Middle frontal gyrus (tissue), 1 donor: Measurements from ENCODE around the gene FMN2.

Experiments
- DNase-seq: peaks from one replicate; pipeline ENCODE4 v3.0.0-alpha.2; 2015; ENCODE audit warnings: low spot score; ENCODE audit errors: extremely low spot score

The FMN2 gene

DNA sequence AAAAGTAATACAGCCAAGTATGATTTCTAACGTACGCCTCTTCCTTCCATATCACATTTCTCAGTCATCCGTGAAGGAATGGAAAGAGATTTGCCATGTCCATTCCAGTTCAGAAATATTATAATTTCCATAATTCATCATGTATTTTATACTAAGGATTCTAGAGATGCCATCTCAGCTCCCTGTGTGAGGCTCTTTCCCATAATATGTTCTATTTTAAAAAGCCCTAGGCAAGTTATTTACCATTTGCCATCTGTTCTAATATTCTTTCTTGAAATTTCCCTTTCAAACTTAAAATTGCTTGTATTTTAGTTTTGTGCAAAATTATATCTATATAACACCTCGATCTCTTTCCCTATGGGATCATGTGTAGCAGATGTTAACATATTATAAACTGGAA is 106.7 kb downstream of the FMN2 start:
- DNase-seq: no peak

DNA sequence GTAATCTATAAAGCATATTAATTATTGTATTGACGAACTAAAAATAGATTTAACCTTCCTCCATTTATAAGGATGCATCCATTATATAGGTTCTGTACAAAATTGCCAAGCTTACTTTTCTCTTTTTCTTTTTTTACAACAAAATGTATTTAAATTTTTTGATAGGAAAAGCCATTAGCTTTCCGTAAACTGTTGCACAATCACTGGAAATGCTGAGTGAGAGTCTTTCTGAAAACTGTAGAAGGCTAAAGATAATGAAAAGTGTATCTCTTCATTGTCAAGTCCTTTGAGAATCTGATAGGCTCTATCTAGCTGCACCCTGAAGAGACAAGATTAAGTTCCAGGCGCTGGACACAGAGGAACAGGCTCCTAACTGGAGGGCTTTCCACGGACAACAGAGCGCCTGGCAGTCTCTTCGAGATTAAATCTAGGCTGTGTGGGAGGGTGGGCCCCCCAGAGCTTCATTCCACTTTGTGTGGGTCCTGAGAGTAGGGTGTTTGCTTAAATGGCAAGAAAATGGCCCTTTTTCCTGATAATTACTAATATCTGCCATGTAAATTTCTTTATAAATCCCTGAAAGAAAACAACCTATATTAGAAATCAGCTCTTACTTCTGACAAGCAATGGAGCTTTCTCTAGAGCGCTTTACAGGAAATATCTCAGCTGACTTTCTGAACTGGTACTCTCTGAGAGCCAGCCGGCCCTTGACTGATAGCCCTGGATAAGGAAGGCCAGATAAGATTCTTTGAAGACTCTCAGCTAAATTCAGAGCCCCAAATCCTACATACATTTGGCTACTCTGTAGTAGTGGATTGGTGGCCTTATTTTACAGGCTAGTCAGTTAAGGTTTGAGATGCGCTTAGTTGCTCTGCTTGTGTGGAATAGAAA is 108.3 kb downstream of the FMN2 start:
- no peak for DNase-seq

DNA sequence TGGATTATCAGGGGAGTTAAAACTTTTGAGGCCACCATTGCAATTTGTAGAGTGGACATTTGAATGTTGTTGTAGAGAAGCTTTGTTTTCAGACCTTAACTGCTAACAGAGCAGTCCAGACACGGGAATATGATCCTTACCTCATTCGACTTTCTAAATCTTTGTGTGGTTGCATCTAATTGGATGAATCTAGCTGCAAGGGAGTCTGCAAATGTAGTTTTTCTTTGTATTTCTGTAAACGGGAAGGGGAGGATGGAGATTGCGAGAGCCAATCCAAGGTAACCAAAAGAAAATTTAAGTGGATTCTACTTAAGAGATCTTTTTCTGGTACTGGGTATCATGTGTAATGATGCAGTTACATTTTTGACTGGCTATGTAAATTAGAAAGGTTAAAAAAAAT is 110.2 kb downstream of the FMN2 start:
- no peak for DNase-seq

DNA sequence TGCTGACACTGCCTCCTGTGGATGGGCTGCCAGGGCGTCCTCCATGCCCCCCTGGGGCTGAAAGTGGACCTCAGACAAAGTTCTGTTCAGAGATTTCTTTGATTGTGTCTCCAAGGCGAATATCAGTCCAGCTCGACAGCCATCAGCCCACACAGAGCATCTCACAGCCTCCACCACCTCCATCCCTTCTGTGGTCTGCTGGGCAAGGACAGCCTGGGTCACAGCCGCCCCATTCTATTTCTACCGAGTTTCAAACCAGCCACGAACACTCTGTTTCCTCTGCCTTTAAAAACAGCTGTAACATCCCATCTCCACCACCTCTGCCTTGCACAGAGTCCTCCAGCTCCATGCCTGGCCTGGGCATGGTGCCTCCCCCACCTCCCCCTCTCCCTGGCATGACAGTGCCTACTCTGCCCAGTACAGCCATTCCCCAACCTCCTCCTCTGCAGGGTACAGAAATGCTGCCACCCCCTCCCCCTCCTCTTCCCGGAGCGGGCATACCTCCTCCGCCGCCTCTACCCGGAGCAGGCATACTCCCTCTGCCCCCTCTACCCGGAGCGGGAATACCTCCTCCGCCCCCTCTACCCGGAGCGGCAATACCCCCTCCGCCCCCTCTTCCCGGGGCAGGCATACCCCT is 115.5 kb downstream of the FMN2 start:
- no peak for DNase-seq

DNA sequence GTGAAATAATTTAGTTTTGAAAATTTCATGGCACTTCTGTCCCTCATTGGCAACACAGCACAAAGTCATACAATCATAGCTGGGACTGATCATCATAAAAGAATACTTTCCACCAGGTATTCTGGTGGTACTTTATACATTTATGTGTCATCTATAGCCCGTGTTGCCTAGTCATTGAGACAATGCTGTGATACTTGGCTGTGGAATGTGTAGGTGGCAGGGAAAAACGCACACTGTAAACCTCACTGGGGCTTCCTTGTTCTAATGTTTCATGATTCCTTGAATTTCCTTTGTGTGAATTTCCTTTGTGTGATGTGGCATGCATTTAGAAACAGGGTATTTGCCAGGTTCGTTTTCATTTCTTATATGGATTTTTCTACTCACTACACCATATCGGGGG is 118.3 kb downstream of the FMN2 start:
- DNase-seq: no peak

DNA sequence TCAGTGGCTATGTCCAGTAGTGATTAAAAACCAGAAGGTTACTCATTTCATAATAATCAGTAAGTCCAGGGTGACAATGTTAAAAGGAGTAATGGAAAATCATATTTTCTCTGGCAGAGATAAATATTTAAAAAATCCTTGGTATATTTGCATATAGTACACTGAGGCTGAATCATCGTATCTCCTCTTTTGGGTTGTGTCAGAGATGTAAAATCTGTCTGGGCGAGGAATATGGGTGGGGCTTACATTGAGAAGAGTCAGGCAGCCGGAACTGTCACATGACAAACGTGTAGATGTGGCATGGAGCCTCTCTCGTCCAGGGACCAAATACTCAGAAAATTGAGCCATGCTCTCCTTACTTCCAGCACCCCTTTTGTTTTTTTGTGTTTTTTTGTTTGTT is 120.9 kb downstream of the FMN2 start:
- DNase-seq: no peak

DNA sequence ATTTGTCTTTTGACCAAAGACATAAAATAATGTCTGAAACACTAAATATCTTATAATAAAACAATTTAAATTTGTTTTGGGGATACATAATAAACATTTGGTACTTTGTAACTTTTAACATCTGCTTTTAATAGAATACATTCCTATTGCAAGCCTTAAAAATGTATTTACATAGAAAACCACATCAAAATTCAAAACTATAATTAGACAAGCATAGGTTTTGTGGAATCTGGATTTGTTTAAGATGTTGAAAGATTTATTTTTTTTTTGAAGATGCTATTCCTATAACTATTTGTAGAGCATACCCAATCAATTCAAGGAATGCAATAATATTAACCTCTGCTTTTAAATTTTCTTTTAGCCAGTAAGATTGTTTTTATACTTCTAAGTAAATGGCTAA is 125.7 kb downstream of the FMN2 start:
- no peak for DNase-seq

DNA sequence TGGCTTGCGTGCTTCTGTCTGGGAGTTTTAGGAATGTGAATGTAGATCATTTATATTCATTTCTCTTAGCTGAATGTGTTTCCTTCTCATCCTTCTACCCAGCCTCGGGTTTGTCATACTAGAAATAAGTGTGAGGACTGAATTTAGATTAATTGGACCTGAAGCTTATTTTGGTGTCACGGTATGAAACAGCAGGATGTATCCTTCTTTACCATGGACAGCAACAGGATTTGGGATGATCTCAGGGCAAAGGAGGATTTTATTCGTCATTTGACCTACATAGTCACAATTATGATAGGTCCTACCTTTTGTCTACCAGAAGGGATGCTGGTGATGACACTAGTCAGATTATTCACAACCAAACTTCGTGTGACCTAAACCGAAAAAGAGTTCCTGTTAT is 127.4 kb downstream of the FMN2 start:
- no peak for DNase-seq

DNA sequence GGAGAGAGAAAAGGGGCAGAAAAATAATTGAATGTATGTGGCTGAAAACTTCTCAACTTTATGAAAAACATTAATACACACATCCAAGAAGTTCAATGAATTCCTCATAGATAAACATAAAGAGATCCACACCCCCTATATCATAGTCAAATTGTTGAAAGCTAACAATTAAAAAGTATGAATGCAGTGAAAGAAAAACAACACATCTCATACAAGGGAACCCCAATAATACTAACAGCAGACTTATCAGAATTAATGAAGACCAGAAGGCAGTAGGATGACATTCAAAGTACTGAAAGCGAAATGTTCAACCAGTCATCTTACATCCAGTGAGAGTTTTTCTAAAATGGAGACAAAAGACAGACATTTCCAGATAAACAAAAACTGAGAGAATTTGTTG is 134.4 kb downstream of the FMN2 start:
- no peak for DNase-seq

DNA sequence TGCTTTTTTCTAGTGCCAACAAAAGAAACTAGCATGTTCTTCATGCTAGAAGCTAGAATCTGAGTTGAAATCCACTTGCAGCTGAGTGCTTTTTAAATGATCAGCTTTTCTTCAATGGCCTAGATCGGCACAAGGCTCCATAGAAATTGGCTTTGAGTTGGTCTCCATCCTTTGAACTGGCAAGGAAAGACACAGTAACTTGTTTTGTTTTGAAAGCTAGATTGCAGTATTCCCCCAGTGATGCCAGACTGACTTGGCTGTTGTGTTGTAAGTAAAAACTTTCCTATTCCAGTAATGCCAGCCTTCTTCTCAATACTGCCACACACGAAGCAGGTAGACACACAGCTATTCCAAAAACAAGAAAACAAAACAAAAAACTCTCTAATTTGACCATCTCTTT is 139.1 kb downstream of the FMN2 start:
- DNase-seq: no peak

DNA sequence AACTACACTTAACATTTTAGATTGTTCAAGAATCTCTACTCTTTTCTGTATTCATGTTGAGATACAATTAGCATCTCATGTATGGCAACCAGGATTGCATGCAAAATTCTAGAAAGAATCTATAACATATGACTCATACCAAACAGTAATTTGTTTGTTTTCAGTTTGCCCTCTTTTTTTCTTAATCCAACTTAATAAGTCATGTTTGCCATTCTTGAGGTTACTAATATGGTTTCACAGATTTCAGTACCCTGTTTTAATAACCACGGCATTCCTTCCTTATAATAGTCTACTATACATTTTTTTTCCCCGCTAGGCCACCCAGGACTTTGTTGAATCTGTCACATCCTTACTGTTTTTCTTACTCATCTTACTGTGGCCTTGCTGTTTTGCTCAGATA is 140.8 kb downstream of the FMN2 start:
- DNase-seq: no peak

DNA sequence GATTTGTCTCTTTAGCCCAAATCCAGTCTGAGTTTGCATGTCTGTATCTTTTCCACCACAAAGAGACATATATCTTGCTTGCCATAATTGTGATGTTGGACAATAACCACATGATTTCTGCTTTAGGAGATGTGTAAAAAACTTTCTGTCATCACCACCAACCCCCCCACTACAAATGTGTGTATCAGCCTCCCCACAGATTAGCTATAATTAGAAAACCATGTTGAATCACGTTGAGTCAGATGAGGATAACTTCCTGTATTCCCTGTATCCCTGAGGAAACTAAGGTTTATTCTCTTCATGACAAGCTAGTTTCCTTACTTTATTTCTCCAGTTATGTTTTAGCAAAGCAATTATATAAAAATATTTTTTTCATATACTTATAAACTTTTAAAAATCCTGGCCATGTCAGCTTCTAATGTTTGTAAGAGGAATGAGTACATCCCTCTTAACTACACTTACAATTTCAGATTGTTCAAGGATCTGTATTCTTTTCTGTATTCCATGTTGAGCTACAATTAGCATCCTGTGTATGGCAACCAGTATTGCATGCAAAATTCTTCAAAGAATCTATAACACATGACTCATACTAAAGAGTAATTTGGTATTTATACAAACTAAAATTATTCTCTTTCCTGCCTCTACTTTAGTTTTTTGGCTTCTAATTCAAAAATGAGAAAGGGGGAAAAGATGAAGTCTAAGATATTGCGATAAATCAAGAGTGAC is 143.0 kb downstream of the FMN2 start:
- DNase-seq: no peak

DNA sequence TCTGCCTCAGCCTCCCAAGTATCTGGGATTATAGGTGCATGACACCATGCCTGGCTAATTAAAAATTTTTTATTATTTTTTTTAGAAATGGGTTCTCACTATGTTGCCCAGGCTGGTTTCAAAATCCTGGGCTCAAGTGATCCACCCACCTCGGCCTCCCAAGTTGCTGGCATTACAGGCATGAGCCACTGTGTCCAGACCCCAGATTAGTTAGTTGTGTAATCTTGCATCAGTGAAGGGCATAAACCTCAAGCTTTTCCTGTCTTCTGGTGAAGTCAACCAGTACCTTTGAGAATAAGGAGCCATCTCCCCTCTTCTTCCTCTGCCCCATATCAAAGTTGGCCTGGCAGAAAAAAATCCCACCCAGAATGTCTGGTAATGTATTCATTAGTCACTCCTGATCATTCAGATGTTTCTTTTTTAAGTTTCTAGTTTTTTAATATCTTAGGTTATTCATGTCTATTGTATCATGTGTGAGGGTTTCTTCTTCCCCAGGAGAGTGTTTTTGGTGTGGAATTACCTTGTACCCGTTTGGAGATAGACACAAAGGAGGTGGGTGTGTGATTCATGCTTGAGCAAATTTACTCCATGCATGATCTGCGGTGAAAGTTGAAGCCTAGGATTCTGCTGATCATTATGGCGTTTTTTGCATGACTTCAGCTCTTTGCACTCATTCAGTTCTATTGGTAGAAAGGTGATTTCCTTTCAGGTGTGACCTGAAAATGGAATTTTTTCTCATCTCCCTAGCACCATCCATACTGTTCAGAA is 144.0 kb downstream of the FMN2 start:
- DNase-seq: no peak

DNA sequence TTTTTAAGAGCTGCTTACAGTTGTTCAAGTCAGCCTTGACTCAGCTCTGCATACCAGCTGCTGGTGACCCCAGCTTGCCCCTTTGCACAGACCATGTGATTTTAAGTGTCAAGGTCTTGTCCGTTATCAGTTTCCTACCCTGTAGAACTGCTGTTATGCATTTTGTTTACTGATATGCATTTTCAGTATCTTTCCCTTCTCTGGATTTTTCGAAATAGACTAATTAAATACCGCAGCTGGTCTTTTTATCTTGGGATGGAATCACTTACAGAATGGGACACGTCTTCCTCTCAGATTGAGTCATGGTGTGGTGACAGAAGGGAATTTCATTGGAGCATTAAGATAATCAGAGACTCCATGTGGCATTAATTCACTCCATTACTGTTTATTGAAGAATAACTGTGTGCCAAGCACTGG is 145.6 kb downstream of the FMN2 start:
- no peak for DNase-seq

DNA sequence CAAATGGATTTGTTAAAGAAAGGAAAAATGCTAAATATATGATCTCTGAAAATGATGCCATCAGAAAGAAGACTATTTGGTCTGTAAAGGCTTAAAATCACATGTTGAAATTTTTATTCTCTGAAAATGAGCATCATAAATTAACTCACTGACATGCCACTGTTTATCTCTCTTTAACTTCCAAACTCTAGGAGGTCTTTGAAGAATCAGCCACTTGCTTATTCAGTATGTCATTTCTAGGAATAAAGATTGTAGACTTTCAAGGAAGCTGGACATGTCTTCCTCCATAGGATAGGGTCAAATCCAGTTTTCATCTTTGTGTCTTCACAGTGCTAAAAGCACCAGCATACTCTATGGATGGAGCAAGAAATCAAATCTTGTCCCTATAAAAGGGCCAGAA is 147.6 kb downstream of the FMN2 start:
- DNase-seq: no peak

DNA sequence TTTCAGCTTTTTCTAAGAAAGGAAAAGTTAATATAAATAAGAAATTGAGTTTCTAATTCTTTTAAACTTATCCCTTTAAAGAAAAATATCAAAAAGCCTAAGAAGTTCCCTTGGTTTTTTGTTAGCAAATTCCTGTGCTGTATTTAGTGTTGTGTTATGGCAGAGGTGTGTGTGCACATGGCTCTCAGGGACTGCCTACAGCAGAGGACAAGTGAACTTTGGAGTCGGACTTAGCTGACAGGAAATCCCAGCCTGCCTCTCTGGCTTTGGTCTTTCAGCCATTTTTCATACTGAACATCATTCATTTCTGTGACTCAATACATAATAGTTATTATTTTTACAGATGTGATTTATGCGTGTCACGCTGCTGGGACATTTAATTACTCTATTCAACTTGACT is 149.6 kb downstream of the FMN2 start:
- DNase-seq: no peak

DNA sequence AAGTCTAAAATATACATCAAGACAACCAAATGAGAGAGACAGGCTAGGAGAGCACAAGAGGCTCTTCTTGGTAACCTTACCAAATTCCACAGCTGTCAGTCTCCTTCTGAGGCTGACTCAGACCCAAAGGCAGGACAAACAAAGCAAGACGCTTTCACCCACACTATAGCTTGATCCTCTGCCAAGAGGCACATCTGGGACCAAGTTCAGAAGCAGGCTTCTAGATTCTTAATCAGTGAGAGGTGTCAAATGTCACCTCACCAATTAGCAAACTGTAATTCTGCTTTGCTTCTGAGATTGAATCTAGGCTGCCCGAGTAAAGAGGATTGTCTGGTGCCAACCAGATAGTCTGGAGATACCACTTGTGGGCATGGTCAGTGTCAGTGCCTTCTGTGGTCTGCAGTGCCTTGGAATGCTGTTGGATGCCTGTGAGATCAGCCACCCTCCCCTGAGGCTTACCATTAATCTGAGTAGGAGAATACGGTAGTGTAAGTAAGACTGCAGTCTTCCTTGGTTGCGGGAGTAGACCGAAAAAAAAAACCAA is 151.0 kb downstream of the FMN2 start:
- DNase-seq: no peak

DNA sequence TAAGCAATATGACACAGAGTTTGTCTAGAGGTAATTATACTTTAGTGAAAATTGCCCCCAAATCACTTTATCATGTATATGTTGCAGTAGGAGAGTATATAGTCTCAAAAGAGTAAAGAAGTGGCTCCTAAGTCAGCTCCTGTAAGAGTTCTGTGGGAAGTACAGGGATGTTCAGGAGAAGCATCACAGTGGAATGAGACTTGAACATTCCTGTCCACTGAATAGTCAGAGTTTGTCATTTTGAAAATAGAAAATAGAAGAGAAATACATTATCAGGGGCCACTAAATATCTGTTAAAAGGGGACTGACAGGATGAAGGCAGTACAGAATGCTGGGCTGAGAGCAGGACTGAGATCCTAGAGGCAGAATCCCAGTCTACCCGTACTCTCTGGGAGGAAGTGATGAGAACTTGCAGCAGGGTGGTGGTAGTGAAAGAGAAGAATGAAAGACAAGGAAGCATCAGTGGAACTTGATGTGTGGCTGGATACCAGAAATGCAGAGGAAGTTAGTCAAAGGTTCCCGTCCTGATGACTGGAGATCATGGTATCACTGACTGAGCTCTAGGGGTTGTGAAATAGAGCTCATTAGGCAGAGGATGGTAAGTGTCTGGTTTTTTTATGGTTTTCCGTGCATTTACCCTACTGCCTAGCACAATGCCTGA is 153.4 kb downstream of the FMN2 start:
- DNase-seq: no peak

DNA sequence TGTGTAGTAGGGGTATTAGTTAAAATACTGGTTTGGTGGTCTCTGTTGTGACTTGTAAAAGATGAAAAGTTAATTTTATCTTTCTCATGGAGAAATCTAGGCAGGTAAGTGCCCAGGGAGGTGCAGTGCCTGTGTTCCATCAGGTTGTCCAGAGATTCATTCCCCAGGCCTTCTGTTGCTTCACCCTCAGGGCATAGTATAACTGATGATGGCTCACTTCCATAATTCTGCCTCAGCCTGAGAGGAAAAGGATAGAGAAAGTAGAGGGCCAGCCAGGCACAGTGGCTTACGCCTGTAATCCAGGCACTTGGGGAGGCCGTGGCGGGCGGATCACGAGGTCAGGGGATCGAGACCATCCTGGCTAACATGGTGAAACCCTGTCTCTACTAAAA is 153.9 kb downstream of the FMN2 start:
- DNase-seq: no peak

DNA sequence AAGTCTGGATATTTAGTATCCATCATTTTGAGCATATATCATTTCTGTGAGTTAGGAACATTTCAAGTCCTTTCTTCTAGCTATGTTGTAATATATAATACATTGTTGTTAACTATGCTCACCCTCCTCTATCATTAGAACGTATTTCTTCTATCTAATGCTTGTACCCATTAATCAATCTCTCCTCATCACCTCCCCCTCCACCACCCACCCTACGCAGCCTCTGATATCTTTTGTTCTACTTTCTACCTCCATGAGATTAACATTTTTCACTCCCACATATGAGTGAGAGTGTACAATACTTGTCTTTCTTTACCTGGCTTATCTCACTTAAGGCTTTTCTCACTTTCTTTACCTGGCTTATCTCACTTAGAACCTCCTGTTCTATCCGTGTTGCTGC is 156.2 kb downstream of the FMN2 start:
- no peak for DNase-seq

DNA sequence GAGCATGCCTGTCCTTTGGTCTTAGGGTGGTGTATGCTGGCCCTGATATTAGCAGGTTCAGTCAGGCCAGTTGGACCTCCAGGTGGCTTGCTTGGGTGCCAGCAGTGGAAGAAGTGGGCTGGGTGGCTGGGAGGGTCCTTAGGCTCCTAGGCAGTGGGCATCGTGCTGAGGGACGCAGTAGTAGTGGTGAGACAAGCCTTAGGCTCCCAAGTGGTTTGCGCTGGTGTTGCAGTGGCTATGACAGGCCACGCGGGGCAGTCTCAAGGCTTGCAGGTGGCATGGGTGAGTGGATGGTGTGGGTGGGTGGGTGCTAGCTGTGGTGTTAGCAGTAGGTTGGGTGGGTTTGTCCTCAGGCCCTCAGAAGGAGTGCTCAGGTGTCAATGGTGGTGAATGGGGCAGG is 162.3 kb downstream of the FMN2 start:
- DNase-seq: no peak
